Fibroblast of the aortic adventitia (primary cell): Measurements from ENCODE around the gene ZNF497. TPM values are rescaled to one million over a fixed set of nuclear protein-coding genes. Genes with fewer than 3 reads are reported as not detected.

Source experiments
- DNase-seq: peaks from one replicate; pipeline ENCODE4 v3.0.0-alpha.2; 2010; ENCODE audit warnings: low read depth
- H3K4me3 ChIP-seq: 2 replicates; pipeline ENCODE4 v1.5.1; 2011; ENCODE audit warnings: low read depth, mild to moderate bottlenecking, control low read depth, low read length, moderate library complexity
- total RNA-seq: library from RNA; depleted of rRNA; stranded (reverse); fragments of >200 nt; gene quantifications from 2 replicates; pipeline ENCODE4 v1.2.3, GENCODE V29; 2012; ENCODE audit warnings: low replicate concordance
- TF ChIP-seq, protein P1 (sequence below): IDR thresholded peaks from 2 replicates; pipeline ENCODE4 v1.5.1; 2011; ENCODE audit warnings: mild to moderate bottlenecking, low read length, control low read depth, inconsistent platforms; ENCODE audit not compliant: insufficient read depth

ZNF497 gene
- total RNA-seq, 1 donor = 1.1 TPM

DNA sequence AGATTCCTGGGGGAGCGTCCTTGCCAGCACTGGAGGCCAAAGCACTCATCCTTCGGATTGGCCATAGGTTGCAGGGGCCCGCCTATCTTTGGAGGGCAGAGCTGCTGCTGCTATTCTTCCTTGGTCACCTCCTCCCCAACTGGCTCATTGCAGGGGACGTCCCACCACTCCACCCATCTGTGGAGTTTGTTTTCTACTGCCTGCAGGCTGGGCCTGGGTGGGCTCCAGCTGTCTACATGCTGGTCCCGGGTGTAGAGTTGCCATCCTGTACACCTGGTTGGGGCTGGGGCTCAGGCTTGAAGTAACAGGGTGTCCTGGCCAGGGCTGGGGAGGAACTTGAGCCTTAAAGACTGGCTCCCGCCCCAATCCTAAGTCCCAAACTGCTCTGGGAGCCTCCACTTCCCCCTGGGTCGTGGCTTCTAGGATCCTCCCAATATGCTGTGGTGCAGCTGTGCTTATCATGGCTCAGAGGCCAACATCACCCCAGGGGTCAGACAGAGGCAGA, 35.0 kb upstream of the ZNF497 start:
- TF ChIP-seq, protein P1, sequence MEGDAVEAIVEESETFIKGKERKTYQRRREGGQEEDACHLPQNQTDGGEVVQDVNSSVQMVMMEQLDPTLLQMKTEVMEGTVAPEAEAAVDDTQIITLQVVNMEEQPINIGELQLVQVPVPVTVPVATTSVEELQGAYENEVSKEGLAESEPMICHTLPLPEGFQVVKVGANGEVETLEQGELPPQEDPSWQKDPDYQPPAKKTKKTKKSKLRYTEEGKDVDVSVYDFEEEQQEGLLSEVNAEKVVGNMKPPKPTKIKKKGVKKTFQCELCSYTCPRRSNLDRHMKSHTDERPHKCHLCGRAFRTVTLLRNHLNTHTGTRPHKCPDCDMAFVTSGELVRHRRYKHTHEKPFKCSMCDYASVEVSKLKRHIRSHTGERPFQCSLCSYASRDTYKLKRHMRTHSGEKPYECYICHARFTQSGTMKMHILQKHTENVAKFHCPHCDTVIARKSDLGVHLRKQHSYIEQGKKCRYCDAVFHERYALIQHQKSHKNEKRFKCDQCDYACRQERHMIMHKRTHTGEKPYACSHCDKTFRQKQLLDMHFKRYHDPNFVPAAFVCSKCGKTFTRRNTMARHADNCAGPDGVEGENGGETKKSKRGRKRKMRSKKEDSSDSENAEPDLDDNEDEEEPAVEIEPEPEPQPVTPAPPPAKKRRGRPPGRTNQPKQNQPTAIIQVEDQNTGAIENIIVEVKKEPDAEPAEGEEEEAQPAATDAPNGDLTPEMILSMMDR = no peak
- no peak overlapping the region for H3K4me3 ChIP-seq
- DNase-seq = no peak

DNA sequence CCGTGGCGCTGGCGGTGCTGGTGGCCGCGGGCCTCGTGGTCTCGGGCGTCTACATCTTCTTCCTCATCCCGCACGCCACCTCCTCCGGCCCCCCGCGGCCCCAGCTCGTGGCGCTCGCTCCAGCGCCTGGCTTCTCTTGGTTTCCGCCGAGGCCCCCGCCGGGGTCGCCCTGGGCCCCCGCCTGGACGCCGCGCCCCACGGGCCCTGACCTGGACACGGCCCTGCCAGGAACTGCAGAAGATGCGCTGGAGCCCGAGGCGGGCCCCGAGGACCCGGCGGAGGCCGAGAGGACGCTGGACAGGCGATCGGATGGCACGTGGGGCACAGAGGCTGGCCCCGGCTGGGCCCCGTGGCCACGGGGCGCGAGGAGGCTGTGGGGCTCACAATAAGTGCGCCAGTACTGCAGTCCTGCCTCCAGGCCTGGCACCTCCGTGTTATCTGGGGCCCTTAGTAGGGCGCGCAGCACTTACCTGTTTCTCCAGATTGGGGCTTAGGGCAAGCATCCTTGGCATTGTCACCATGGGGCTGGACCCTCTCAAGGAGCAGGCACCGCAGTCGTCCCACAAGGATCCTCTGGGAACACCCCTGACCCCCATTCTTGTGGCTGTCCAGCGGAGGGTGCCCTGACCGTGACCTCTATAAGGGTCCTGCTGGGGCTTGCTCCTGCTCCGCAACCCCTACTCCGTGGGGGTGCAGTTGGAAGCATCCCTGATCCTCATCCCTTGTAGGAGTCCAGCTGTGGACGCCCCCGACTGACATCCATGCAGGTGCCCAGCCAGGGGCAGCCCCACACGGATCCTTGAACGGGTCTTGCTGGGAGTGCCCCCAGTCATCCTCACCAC, 34.4 kb upstream of the ZNF497 start:
- no peak for DNase-seq
- H3K4me3 ChIP-seq = no peak overlapping the region
- TF ChIP-seq, protein P1 = no peak

DNA sequence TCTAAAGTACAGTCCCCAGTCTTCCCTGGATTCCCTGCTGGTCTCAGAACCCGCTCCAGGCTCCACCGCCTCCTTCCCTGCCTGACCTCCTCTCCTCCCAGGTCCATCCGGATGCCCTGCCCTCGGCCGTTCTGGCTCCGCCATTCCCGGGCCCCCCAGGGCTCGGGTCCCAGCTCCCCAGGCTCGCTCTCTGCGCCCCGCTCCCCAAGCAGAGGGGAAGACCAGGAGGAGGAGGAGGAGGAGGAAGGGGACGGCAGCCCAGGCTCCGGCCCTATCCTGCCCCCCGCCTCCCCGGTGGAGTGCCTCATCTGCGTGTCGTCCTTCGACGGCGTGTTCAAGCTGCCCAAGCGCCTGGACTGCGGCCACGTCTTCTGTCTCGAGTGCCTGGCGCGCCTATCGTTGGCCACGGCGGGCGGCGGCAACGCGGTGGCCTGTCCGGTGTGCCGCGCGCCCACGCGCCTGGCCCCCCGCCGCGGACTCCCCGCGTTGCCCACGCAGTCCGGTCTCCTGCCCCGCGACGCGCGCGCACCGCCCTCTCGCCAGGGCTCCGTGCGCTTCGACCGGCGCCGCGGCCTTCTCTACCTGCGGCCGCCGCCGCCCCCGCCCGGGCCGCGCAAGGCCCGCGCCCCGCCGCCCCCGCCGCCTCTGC, 33.6 kb upstream of the ZNF497 start:
- TF ChIP-seq, protein P1 = no peak
- DNase-seq = no peak
- no peak overlapping the region for H3K4me3 ChIP-seq

DNA sequence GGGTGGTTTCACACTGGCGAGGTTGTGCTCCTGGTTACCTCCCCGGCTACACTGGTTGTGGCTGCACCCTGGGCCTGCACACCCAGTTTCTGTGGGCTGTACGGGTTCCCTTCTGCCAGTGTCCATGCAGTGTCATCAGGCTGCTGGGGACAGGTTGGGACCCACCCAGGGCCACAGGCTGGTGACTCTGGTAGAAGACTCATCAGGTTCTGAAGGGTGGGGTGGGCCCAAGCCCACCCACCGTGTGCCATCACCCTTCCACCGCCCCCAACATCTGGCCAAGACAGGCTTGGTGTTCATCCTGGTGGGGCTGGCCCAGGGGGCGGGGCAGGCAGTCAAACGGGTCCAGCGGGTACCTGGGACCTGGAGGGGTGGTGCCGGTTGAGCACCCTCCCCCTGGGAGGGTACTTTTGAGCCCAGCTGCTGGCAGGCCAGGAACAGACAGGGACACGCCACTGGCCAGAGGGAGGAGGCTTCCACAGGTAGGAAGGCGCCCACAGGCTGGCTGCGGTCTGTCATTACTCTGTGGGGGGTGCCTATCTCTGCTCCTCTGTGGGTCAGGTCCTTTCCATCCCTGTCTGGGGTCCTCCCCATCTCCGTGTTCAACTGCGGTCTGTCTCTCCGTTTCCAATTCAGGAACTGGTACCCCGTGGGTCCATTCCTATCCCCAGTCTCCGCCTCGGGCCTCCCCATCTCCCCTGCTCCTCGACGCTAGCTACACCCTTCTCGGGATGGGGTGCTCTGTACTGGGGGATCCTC, 32.8 kb upstream of the ZNF497 start, which contains the start of gene RNF225:
Gene RNF225, plus strand, starts transcription at position 437 of the 759 bp plus-strand sequence. CDS start 434 bp downstream, outside the sequence.
- TF ChIP-seq, protein P1 = no peak
- no peak within 1 kb of the TSS for H3K4me3 ChIP-seq
- DNase-seq = no peak

DNA sequence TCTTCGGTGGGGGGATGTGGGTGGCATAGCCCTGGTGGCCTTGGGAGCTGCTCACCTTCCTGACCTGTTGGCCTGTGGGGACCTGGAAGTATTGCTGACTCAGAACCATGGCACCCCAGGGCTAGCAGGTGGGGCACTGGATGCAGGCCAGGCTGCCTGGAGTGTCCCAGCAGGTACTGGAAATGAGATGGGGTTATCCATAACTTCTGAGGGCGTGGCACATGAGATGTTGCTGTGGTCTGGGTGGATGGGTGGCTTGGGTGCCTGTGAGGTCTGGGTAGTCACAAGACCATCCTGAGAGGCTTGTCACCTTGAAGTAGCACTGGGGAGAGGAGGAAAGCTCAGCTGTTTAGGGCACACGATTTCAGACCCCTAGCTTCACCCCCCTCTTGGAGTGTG, 32.3 kb upstream of the ZNF497 start:
- no peak overlapping the region for H3K4me3 ChIP-seq
- DNase-seq = no peak
- TF ChIP-seq, protein P1 = no peak

DNA sequence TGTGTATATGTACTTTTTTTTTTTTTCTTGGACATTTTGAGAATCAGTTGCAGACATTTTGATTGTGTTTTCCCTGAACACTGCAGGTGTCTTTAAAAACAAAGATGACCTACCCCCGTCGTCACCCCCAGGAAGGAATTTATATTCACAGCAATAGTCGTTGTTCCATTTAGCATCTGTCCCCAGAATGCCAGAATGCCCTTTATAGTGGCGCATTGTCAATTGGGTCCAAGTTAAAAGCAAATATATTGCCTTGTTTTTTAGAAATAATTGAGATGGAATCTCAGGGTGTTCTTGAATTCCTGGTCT, 31.1 kb upstream of the ZNF497 start:
- TF ChIP-seq, protein P1 = no peak
- no peak overlapping the region for H3K4me3 ChIP-seq
- DNase-seq = no peak
